Calu3 (cell line): ENCODE results near the gene SCAND1. TPM values are rescaled to one million over a fixed set of nuclear protein-coding genes. Genes with fewer than 3 reads are reported as not detected.

Experiments used
- BruUV-seq: library from RNA; stranded (reverse); fragments of 400-500 nt; replicated peaks from 2 replicates; lab custom pipeline; 2021; lab: Mats Ljungman, UMichigan
- CTCF ChIA-PET: fragments of 300-600 bp; sonication (Branson Sonifier 250); formaldehyde crosslinking; loops from one replicate; lab custom pipeline; 2022; ENCODE audit warnings: antibody characterized with exemption; lab: Charles Lee
- DNase-seq: peaks from one replicate; pipeline ENCODE4 v3.0.0; 2022
- H3K27ac Mint-ChIP-seq: one replicate; pipeline ENCODE4 v1.8.0; 2022; ENCODE audit warnings: mixed read lengths; ENCODE audit not compliant: unreplicated experiment
- H3K27me3 Mint-ChIP-seq: one replicate; pipeline ENCODE4 v1.8.0; 2022; ENCODE audit warnings: mixed read lengths; ENCODE audit not compliant: unreplicated experiment
- H3K36me3 Mint-ChIP-seq: one replicate; pipeline ENCODE4 v1.8.0; 2022; ENCODE audit warnings: mild to moderate bottlenecking, moderate library complexity, mixed read lengths; ENCODE audit not compliant: insufficient read depth, unreplicated experiment
- H3K4me1 Mint-ChIP-seq: one replicate; pipeline ENCODE4 v1.8.0; 2022; ENCODE audit warnings: mild to moderate bottlenecking, low read depth, mixed read lengths; ENCODE audit not compliant: unreplicated experiment
- H3K4me3 Mint-ChIP-seq: one replicate; pipeline ENCODE4 v1.8.0; 2022; ENCODE audit warnings: mild to moderate bottlenecking, low read depth, moderate library complexity, mixed read lengths; ENCODE audit not compliant: unreplicated experiment
- H3K9me3 Mint-ChIP-seq: one replicate; pipeline ENCODE4 v1.8.0; 2022; ENCODE audit warnings: low read depth, mixed read lengths; ENCODE audit not compliant: unreplicated experiment
- intact Hi-C: fragments of 100-400 bp; cut with micrococcal nuclease; formaldehyde crosslinking; loops from one replicate; pipeline ENCODE4 v1.10.0; 2022; ENCODE audit not compliant: unreplicated experiment
- total RNA-seq: library from RNA; stranded (reverse); gene quantifications from 2 replicates; pipeline ENCODE4 v1.2.3, GENCODE V29; 2022
- TF ChIP-seq, protein P1 (sequence below): fragments of 200-600 bp; IDR thresholded peaks from one replicate; pipeline ENCODE4 v1.8.0; 2022; ENCODE audit warnings: antibody characterized with exemption; ENCODE audit not compliant: unreplicated experiment

The SCAND1 gene
- total RNA-seq, 1 experiment from 2014 or later: 88.6 TPM

DNA sequence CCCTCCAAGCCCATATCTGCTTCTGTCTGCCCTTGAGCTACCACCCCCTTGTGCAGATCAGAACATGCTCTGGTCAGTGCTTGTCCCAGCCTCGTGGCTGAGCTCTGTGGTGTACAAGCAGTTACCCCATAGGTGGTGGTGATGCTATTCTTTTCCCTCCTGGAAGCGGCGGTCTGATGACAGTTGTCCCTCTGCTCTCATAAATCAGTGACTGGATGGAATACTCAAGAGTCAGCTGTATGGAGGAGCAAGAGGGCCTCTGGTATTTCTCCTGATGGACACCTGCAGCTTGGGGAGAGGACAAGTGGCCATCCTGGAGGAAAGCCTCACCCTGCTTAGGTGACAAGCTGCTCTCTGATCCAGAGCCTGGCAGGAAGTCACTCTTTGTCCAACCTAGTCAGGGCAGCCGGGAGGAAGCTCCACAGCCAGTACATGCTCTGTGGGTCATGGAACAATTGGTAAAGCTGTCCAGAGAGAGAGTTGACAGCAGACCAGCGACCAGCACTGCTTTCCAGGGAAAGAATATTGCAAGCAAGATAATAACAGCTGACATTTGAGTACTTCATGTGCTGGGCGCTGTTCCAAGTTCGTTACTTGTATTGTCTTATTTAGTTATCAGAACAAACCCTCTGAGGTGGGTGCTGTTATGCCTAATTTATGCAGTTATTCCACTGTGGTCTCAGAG, 47.1 kb downstream of the SCAND1 start:
- Mint-ChIP-seq H3K9me3 (no peaks in the 10 kb centered on the region), H3K4me3 (no peak overlapping the region), H3K27ac (no peak overlapping the region), H3K27me3 (no peaks in the 10 kb centered on the region), H3K4me1 (peaks cover 3% of the 10 kb centered on the region), H3K36me3 (no peaks in the 10 kb centered on the region)
- DNase-seq: no peak
- CTCF ChIA-PET: no interaction called here
- BruUV-seq: no TSS peak
- TF ChIP-seq, protein P1, sequence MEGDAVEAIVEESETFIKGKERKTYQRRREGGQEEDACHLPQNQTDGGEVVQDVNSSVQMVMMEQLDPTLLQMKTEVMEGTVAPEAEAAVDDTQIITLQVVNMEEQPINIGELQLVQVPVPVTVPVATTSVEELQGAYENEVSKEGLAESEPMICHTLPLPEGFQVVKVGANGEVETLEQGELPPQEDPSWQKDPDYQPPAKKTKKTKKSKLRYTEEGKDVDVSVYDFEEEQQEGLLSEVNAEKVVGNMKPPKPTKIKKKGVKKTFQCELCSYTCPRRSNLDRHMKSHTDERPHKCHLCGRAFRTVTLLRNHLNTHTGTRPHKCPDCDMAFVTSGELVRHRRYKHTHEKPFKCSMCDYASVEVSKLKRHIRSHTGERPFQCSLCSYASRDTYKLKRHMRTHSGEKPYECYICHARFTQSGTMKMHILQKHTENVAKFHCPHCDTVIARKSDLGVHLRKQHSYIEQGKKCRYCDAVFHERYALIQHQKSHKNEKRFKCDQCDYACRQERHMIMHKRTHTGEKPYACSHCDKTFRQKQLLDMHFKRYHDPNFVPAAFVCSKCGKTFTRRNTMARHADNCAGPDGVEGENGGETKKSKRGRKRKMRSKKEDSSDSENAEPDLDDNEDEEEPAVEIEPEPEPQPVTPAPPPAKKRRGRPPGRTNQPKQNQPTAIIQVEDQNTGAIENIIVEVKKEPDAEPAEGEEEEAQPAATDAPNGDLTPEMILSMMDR: no peak
- intact Hi-C loops: no loop called here

DNA sequence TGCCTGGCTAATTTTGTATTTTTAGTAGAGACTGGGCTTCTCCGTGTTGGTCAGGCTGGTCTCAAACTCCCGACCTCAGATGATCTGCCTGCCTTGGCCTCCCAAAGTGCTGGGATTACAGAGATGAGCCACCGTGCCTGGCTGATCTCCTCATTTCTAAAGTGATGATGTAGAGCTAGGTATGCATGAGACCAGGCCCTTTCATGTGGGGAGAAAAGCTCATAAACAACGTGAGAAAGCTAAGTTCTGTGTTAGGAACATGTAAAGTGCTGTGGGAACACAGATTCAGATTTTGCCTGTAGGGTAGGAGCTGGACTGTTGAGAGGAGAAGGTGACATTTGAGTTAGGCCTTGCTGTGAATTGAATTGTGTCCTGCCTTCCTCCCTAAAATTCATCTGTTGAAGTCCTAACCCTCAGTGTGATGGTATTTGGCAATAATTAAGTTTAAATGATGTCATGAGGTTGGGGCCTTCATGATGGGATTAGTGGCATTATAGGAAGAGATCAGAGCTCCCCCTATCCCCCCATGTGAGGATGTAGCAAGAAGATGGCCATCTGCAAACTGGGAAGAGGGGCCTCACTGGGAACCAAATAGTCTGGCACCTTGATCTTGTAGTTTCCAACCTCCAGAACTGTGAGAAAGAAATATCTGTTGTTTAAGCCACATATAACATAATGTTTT, 49.2 kb downstream of the SCAND1 start:
- no peak overlapping the region for H3K4me3 Mint-ChIP-seq
- no peaks in the 10 kb centered on the region for H3K27me3 Mint-ChIP-seq
- TF ChIP-seq, protein P1: no peak
- H3K36me3 Mint-ChIP-seq: peaks cover 7% of the 10 kb centered on the region
- no TSS peak for BruUV-seq
- no peaks in the 10 kb centered on the region for H3K9me3 Mint-ChIP-seq
- H3K4me1 Mint-ChIP-seq: peaks cover 13% of the 10 kb centered on the region
- DNase-seq: no peak
- CTCF ChIA-PET: no interaction called here
- intact Hi-C loops: no loop called here
- no peak overlapping the region for H3K27ac Mint-ChIP-seq

DNA sequence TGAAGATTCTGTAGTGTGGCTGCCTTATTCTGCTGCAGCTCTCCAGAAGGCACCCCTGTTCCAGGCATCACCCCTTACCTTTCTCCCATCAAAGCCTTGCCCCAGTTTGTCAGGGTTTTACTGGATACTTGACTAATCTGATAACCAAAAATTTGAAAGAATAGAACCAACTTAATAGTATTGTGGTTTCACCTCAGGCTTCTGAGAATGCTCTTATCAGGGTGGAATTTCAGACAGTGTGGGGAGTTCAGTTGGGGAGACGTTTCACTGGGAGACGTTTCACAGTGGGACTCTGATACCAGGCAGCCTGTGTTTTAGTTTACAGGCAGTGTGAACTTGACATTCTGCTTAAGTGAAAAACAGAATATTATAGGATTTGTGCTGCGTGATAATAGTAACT, 50.5 kb downstream of the SCAND1 start:
- TF ChIP-seq, protein P1: no peak
- H3K9me3 Mint-ChIP-seq: no peaks in the 10 kb centered on the region
- no peaks in the 10 kb centered on the region for H3K27me3 Mint-ChIP-seq
- peaks cover 13% of the 10 kb centered on the region for H3K4me1 Mint-ChIP-seq
- CTCF ChIA-PET: no interaction called here
- BruUV-seq: no TSS peak
- intact Hi-C loops: no loop called here
- H3K4me3 Mint-ChIP-seq: no peak overlapping the region
- no peak for DNase-seq
- no peak overlapping the region for H3K27ac Mint-ChIP-seq
- H3K36me3 Mint-ChIP-seq: peaks cover 7% of the 10 kb centered on the region

Other genes starting within 250 kb of the SCAND1 start
- gene RBM39, start 212.2 kb downstream of the SCAND1 start, total RNA-seq: 422 and 479 TPM in 2 replicates
- gene PHF20, start 182.5 kb downstream of the SCAND1 start, total RNA-seq: 47.4 and 56.7 TPM in 2 replicates
- gene CNBD2, start 14.1 kb upstream of the SCAND1 start, total RNA-seq: 5.0 and 5.6 TPM in 2 replicates
- gene EPB41L1, start 200.2 kb upstream of the SCAND1 start, total RNA-seq: 121 and 184 TPM in 2 replicates